GM21528 (cell line): Measurements from ENCODE around the gene SELENOW.
"Not testable (repeated sequence)": the region's sequence is repeated elsewhere in the genome, so short reads cannot be mapped to it uniquely, and the experiment has no call there.

Source experiments
- ATAC-seq: cut with Tn5 transposase; IDR thresholded peaks from one replicate; pipeline ENCODE4 v1.9.1; 2021; ENCODE audit warnings: mild to moderate bottlenecking, moderate library complexity; ENCODE audit not compliant: unreplicated experiment, low FRiP score

The SELENOW gene

DNA sequence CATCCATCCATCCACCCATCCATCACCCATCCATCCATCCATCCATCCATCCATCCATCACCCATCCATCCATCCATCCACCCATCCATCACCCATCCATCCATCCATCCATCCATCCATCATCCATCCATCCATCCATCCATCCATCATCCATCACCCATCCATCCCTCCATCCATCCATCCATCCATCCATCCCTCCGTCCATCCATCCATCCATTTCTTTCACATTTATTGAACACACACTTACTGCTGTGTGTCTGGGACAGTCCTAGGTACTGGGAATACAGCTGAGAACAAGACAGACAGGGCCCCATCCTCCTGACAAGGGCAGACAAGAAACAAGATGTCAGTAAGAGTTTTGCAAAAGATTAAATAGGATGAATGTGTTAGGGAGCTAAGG is 39.7 kb downstream of the SELENOW start:
- ATAC-seq = not testable (repeated sequence)

- no peak for ATAC-seq
Observed at GRCh38 chr19:47819858-47820257, 41.4 kb downstream of the SELENOW start.

DNA sequence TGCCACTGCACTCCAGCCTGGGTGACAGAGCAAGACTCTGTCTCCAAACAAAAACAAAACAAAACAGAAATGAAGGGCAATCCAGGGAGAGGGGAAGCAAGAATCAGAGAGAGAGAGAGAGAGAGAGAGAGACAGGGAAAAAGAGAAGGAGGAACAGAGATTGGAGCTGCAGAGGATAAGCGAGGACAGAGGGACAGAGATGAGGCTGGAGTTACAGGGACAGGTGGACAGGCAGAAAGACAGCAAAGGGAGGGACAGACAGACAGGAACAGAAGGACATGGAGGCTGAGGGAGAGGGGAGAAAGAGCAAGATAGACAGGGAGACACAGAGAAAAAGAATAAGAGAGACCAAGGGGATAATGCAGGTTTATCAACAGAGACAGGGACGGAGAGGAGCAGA is 41.9 kb downstream of the SELENOW start:
- no peak for ATAC-seq

DNA sequence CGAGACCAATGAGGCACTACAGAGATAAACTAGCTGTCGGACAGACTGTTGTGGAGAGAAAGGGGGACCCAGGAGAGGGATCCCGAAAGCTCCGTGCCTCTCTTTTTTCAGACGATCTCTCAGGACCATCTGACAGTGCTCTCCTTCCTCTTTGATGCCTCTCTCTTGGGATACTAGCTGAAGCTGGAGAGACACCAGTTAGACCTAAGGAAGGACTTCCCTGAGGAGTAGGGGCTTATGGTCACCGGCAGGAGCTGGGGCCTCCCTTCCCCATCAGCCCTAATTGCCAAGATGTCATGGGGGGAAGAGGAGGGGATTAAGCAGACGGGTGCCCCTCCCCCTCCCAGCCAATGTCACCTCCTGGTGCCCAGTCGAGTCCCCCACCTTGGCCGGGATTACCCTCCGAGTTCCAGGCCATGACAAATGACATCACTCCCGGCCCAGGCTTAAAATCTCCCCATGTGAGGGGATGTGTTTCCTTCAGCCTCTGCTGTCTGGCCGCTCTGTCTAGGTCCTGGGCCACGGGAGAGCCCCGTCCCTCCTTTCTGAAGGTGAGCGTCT is 43.0 kb downstream of the SELENOW start, which contains the start of gene CRX:
TSS of gene CRX (plus strand) at position 478 of the 561 bp plus-strand sequence. CDS start 12,507 bp downstream, outside the sequence.
- no peak for ATAC-seq

- ATAC-seq = no peak
Observed at GRCh38 chr19:47824396-47824795, 45.9 kb downstream of the SELENOW start.

DNA sequence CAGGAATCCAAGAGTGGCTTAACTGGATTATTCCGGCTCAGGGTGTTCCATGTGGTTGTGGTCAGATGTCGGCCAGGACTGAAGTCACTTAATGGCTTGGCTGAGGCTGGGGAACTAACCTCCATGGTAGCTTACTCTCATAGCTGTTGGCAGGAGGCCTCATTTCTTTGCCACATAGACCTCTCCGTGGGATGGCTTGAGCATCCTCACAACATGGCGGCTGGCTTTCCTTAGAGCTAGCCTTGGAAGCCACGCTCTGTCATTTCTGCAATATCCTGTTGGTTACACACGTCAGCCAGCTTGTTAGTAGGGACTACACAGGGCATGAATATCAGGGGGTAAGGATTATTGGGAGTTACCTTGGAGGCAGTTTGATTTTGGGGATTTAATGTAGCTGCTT is 48.3 kb downstream of the SELENOW start:
- ATAC-seq = no peak

- no peak for ATAC-seq
Observed at GRCh38 chr19:47832723-47833122, 54.2 kb downstream of the SELENOW start.
